HepG2 (cell line): Measurements from ENCODE around the gene SLC39A2. TPM values are rescaled to one million over a fixed set of nuclear protein-coding genes. Genes with fewer than 3 reads are reported as not detected.

Experiments
- ATAC-seq: fragments of 200-7000 bp; cut with Tn5 transposase; 3 replicates; pipeline ENCODE4 v1.9.1; 2020; ENCODE audit warnings: mild to moderate bottlenecking, moderate library complexity
- BruUV-seq: library from RNA; stranded (reverse); fragments of 400-500 nt; replicated peaks from 2 replicates; lab custom pipeline; 2021; lab: Mats Ljungman, UMichigan
- CTCF ChIA-PET: fragments of 300-600 bp; formaldehyde crosslinking; extraction: SDS; loops from one replicate; lab custom pipeline; 2021; ENCODE audit warnings: low total read pairs, inconsistent platforms, low intra/inter-chr PET ratio; lab: Yijun Ruan, JAX
- POLR2A ChIA-PET: fragments of 350-600 bp; sonication (Branson Sonifier 250); formaldehyde crosslinking; loops from one replicate; lab custom pipeline; 2020; ENCODE audit warnings: antibody characterized with exemption, inconsistent platforms; lab: Yijun Ruan, JAX
- DNase-seq: peaks from one replicate; pipeline ENCODE4 v3.0.0-alpha.2; 2015; ENCODE audit warnings: low spot score
- FAIRE-seq: peaks from 3 replicates; lab custom pipeline; 2011; peaks lifted over from hg19 to GRCh38; lab: Jason Lieb, UNC
- H2AFZ ChIP-seq: one replicate; pipeline ENCODE4 v1.6.1; 2011; ENCODE audit warnings: low read length, inconsistent platforms
- H3K27ac ChIP-seq: fragments of 300-600 bp; 3 replicates; pipeline ENCODE4 v1.8.0; 2011; ENCODE audit warnings: mixed run types, mild to moderate bottlenecking, mixed read lengths, low read length, inconsistent platforms; ENCODE audit not compliant: insufficient read depth; ENCODE audit errors: extremely low read length
- H3K27me3 ChIP-seq, 2 experiments: fragments of 200-600 bp in 1 of 2; 2 replicates in 1 of 2; 3 replicates in 1 of 2; pipeline versions ENCODE4 v1.6.0 to v1.8.0; 2011; ENCODE audit warnings: low read length in 2 of 2, mild to moderate bottlenecking in 2 of 2, moderate library complexity in 2 of 2, inconsistent platforms in 1 of 2; ENCODE audit not compliant: insufficient read depth in 2 of 2, control insufficient read depth in 1 of 2
- H3K36me3 ChIP-seq, 2 experiments: fragments of 200-600 bp in 1 of 2; replicated peaks in 1 of 2; 2 replicates in 1 of 2; 3 replicates in 1 of 2; pipeline versions ENCODE4 v1.5.1 to v1.8.0; 2011; ENCODE audit warnings: low read length in 2 of 2, inconsistent platforms in 1 of 2; ENCODE audit not compliant: insufficient read depth in 2 of 2, control insufficient read depth in 1 of 2
- H3K4me1 ChIP-seq: 2 replicates; pipeline ENCODE4 v1.5.1; 2012; ENCODE audit warnings: low read length, inconsistent platforms; ENCODE audit not compliant: insufficient read depth
- H3K4me2 ChIP-seq: 2 replicates; pipeline ENCODE4 v1.6.0; 2011; ENCODE audit warnings: low read depth, low read length, inconsistent platforms
- H3K4me3 ChIP-seq, 3 experiments: fragments of 200-600 bp in 1 of 3; sonication (generic), shearing (Covaris generic) in 1 of 3; replicated peaks in 1 of 3; 2 replicates each; pipeline ENCODE4 v1.5.1; 2011 to 2016; ENCODE audit warnings: low read length in 3 of 3, inconsistent platforms in 2 of 3, low read depth in 2 of 3, mild to moderate bottlenecking in 2 of 3, control low read depth in 1 of 3, mixed read lengths in 1 of 3; ENCODE audit not compliant: insufficient read depth in 1 of 3
- H3K79me2 ChIP-seq: one replicate; pipeline ENCODE4 v1.6.1; 2011; ENCODE audit warnings: low read length, inconsistent platforms; ENCODE audit not compliant: insufficient read depth
- H3K9ac ChIP-seq: 2 replicates; pipeline ENCODE4 v1.6.0; 2011; ENCODE audit warnings: mild to moderate bottlenecking, low read depth, low read length, inconsistent platforms; ENCODE audit not compliant: insufficient read depth
- H3K9me3 ChIP-seq: 2 replicates; pipeline ENCODE4 v1.5.1; 2012; ENCODE audit warnings: mild to moderate bottlenecking, low read length
- H4K20me1 ChIP-seq: 2 replicates; pipeline ENCODE4 v1.6.0; 2011; ENCODE audit warnings: inconsistent platforms, mild to moderate bottlenecking, low read length, moderate library complexity; ENCODE audit not compliant: insufficient read depth
- THAP9 ChIP-seq: sonication (generic); formaldehyde crosslinking; IDR thresholded peaks from 2 replicates; pipeline ENCODE4; 2020; ENCODE audit warnings: missing genetic modification reagents, mild to moderate bottlenecking, borderline replicate concordance
- ZNF703 ChIP-seq: sonication (generic); formaldehyde crosslinking; IDR thresholded peaks from 2 replicates; pipeline ENCODE4 v1.5.1; 2020; ENCODE audit warnings: missing genetic modification reagents, mild to moderate bottlenecking, moderate library complexity, borderline replicate concordance
- ZNF777 ChIP-seq: sonication (generic); formaldehyde crosslinking; IDR thresholded peaks from 2 replicates; pipeline ENCODE4 v1.4.0; 2020; ENCODE audit warnings: missing genetic modification reagents
- ZNF878 ChIP-seq: sonication (generic); formaldehyde crosslinking; IDR thresholded peaks from 2 replicates; pipeline ENCODE4 v1.8.1; 2023; ENCODE audit warnings: mild to moderate bottlenecking, missing genetic modification reagents, moderate library complexity
- WGBS: methylation state at CpG from one replicate; pipeline ENCODE4 v1.1.6; 2017; ENCODE audit warnings: low lambda C conversion rate; 5-methylcytosine and 5-hydroxymethylcytosine counted together
- in situ Hi-C: cut with HindIII; loops from 2 replicates; pipeline ENCODE4 v1.10.0; 2017; ENCODE audit warnings: low pct_unique_long_range_greater_than_20kb; ENCODE audit not compliant: extremely low pct_ligation_motif_present
- intact Hi-C: fragments of 100-400 bp; cut with micrococcal nuclease; formaldehyde crosslinking; loops from one replicate; pipeline ENCODE4 v1.10.0; 2022; ENCODE audit not compliant: unreplicated experiment
- polyA plus RNA-seq, 8 experiments: library from polyadenylated mRNA; depleted of rRNA in 3 of 8; stranded (reverse) in 7 of 8; unstranded in 1 of 8; fragments of >200 nt; fragmentation: Illumina TruSeq in 4 of 8; extraction: Trizol in 4 of 8; gene quantifications; 2 replicates each; pipeline versions ENCODE4 v1.2.1 to v1.2.3, GENCODE V29; 2011 to 2016; ENCODE audit warnings: low read depth in 4 of 8, missing spikeins in 1 of 8, mixed read lengths in 1 of 8; ENCODE audit not compliant: insufficient read depth in 1 of 8
- total RNA-seq, 5 experiments: library from RNA; depleted of rRNA; stranded (reverse); fragments of >200 nt; fragmentation: Illumina TruSeq; extraction: Trizol; gene quantifications; 2 replicates each; pipeline ENCODE4 v1.2.3, GENCODE V29; 2016; ENCODE audit warnings: low read depth in 1 of 5

SLC39A2 gene
- total and polyA plus RNA-seq, 2 of the 13 experiments (the other 11 are each of a cell fraction or from before 2014, with no cell fraction given), result 0.08 to 0.11 TPM

GRCh38 chr14:20988717-20989470, 10.2 kb upstream of the SLC39A2 start:
- no peak for ATAC-seq
- ChIA-PET CTCF (interaction anchor here (0.8 kb wide), 1 partner anchor 104 kb away, joined by 4 read pairs; no protein-coding TSS in a partner anchor), POLR2A (interaction anchor here (0.9 kb wide), 1 partner anchor 14 kb away, joined by 3 read pairs; no protein-coding TSS in a partner anchor)
- Histone ChIP-seq H3K27ac (peak overlapping the region; percentile 27), H3K27me3 (peaks cover 0 to under 1% of the 10 kb centered on the region in 2 experiments; a peak in 2 of 5 replicates), H3K9ac (peak overlapping the region; percentile 43; the same call in 1 of the 2 replicates), H3K9me3 (no peaks in the 10 kb centered on the region), H2AFZ (peak overlapping the region; percentile 77), H3K79me2 (peaks cover 13% of the 10 kb centered on the region)
- in situ Hi-C loops, result loop anchor here (25.0 kb wide), 1 partner anchor 652 kb away; the partner anchor contains the start of genes CCNB1IP1 and PARP2
- WGBS, result 93% methylated on average over 15 of the region's 15 CpGs
- TSS peak; percentile 89 for BruUV-seq
- no peak for FAIRE-seq
- 0 out of 2 replicates have a peak, but pooled peaks have one; percentile 10 for TF ChIP-seq ZNF878
- 0 out of 2 replicates have a peak, but pooled peaks have one; percentile 35 for TF ChIP-seq THAP9
- TF ChIP-seq ZNF703, result no peak
- no peak for TF ChIP-seq ZNF777 (CRISPR knock-in tag)
- TF ChIP-seq, all 625 proteins: peak for 2
- H4K20me1 ChIP-seq, result 0 out of 2 replicates have a peak, but pooled peaks cover 3% of the 10 kb centered on the region
- peak overlapping the region; percentile 77 for H3K4me2 ChIP-seq
- H3K36me3 ChIP-seq, result peaks cover 9 to 19% of the 10 kb centered on the region in 2 experiments; a peak in 4 of 5 replicates
- no peak for DNase-seq
- H3K4me3 ChIP-seq, result peak overlapping the region; percentile 17 to 94 (median 72); a peak in 4 of 6 replicates
- peaks cover 26% of the 10 kb centered on the region for H3K4me1 ChIP-seq
- intact Hi-C loops, result no loop called here
